Activated T-helper 1 cell treated with anti-CD3 and anti-CD28 coated beads, Interleukin-12 subunit alpha, Interleukin-12 subunit beta, Interleukin-2, Interleukin-4 antibody, amounts not matched to agents 30 ng/mL and 10 ng/mL and 1 ng/mL, durations not matched to agents 14 hours and 24 hours and 36 hours (primary cell): ENCODE data around the gene APOB. TPM values are rescaled to one million over a fixed set of nuclear protein-coding genes. Genes with fewer than 3 reads are reported as not detected.
A peak's percentile ranks its signal among the peaks of the same experiment; 100 is the strongest.

Experiments
- DNase-seq: peaks from one replicate; pipeline ENCODE4 v3.0.0; 2021; ENCODE audit warnings: low spot score
- H3K27ac Mint-ChIP-seq: one replicate; pipeline ENCODE4 v1.8.0; 2021; ENCODE audit warnings: mild to moderate bottlenecking, mixed read lengths
- H3K27me3 Mint-ChIP-seq: one replicate; pipeline ENCODE4 v1.8.0; 2022; ENCODE audit warnings: mild to moderate bottlenecking, moderate library complexity, mixed read lengths; ENCODE audit not compliant: insufficient read depth
- H3K36me3 Mint-ChIP-seq: one replicate; pipeline ENCODE4 v1.8.0; 2021; ENCODE audit warnings: low read depth, mixed read lengths
- H3K4me1 Mint-ChIP-seq: one replicate; pipeline ENCODE4 v1.8.0; 2021; ENCODE audit warnings: low read depth, mixed read lengths
- H3K4me3 Mint-ChIP-seq: one replicate; pipeline ENCODE4 v1.8.0; 2021; ENCODE audit warnings: mild to moderate bottlenecking, moderate library complexity, mixed read lengths
- H3K9me3 Mint-ChIP-seq: one replicate; pipeline ENCODE4 v1.8.0; 2021; ENCODE audit warnings: mixed read lengths
- intact Hi-C: fragments of 100-400 bp; cut with micrococcal nuclease; formaldehyde crosslinking; loops from one replicate; pipeline ENCODE4 v1.15.1; 2024
- total RNA-seq: library from RNA; stranded (reverse); gene quantifications from 2 replicates; pipeline ENCODE4 v1.2.3, GENCODE V29; 2022

APOB gene
- total RNA-seq, 1 donor from 2014 or later: not detected

DNA sequence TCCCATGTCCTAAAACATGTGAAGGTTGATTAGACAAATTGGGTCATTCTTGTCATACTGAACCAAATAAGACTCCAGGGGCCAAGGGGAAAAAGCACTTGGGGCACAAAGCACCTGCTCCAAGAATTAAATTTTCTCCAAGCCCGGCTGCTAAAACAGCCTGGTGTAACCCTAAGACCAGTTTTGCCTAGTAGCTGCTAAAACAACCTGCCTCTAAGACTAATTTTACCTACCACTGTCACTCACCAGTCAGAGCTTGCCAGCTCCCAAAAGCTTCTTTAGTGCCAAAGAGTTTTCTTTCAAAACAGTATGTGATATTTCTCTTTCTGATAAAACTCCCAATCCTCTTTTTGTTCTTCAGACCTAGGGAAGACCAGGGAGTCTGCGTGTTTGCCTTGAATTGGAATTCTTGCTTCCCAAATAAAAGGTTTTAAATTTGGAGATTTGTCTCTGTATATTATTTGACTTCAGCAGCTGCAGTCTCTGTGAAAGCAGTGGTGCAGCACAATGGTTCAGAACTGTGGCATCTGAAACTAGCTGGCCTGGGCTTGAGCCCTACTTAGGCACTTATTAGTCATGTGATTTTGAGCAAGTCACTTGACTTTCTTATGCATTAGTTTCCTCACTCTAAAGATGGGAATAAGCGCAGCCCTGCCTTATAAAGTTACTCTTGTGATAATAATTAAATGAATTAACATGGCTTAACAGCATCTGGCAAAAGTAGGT, 16.2 kb upstream of the APOB start:
- Mint-ChIP-seq H3K27ac (no peak overlapping the region), H3K4me3 (no peak overlapping the region), H3K27me3 (no peaks in the 10 kb centered on the region), H3K4me1 (no peaks in the 10 kb centered on the region), H3K36me3 (no peaks in the 10 kb centered on the region), H3K9me3 (no peaks in the 10 kb centered on the region)
- intact Hi-C loops: no loop called here
- DNase-seq: no peak

DNA sequence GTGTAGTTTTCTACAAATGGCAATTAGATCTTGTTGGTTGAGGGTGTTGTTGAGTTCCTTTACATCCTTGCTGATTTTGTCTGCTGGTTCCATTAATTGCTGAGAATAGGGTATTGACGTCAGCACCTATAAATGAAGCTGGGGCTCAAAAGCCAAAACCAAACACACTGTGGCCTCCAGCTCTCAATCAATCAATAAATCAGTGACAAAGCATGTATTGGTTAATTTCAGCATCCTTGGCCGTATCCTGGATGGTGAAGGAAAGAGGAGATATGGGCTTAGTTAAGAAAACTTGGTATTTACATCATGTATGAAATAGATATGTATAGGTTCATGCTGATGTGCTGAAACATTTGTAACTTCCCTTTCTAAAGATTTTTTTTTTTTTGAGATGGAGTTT, 13.2 kb upstream of the APOB start:
- Mint-ChIP-seq H3K27ac (no peak overlapping the region), H3K4me1 (no peaks in the 10 kb centered on the region), H3K9me3 (no peaks in the 10 kb centered on the region), H3K4me3 (no peak overlapping the region), H3K27me3 (peaks cover 2% of the 10 kb centered on the region), H3K36me3 (no peaks in the 10 kb centered on the region)
- intact Hi-C loops: no loop called here
- DNase-seq: no peak

DNA sequence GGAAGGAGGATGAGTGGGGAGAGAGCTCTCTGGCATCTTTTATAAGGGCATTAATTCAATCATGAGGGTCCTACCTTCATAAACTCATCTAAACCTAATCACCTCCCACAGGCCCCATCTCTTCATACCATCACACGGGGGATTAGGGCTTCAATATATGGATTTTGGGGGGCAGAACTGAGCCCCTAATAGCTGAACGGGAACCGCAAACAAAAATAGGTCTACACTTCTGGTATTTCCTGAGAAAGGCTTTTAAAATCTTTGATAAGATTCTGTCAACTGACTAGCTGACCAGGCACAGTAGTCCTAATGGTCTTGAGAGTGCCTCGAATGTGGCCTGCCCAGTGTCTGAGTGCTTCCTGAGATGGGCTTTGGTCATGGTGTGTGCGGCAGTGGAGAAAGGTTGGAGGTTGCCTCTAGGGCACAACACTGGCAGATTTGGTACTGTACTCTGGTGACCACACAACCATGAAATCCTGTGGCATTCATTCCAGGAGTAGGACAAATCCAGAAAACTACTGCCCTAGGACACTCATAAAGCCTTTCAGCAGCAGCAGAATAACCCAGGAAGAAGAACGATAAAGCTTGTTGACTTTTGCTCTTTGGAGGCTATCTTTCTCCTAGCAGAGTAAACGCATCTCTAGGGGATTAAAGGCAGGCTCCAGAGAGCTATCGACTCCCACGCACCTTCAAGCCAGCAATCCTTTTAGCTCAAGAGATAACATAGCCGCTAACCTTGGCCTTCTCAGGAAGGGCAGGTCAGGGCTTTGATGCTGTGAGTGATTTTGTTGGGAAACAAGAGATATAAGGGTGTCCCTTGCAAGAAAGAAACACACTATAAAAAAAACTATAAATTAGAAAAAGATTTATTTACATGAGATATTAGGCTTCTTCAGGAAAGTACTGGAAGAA, 12.3 kb upstream of the APOB start:
- Mint-ChIP-seq H3K27ac (no peak overlapping the region), H3K27me3 (peaks cover 2% of the 10 kb centered on the region), H3K4me1 (no peaks in the 10 kb centered on the region), H3K36me3 (no peaks in the 10 kb centered on the region), H3K4me3 (no peak overlapping the region), H3K9me3 (no peaks in the 10 kb centered on the region)
- no peak for DNase-seq
- intact Hi-C loops: no loop called here

DNA sequence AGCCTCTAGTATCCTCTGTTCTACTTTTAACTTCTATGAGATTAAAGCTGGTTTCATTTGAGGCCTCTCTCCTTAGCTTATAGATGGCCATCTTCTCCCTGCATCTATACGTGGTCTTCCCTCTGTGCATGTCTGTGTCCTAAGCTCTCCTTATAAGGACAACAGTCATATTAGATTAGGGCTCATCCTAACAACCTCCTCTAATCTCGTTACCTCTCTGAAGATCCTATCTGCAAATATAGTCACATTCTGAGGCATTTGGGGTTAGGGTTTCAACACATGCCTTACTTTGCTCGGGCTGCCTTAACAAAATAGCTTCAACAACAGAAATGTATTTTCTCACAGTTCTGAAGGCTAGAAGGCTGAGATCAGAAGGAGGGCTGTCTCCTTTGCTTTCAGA, 11.6 kb upstream of the APOB start:
- no peaks in the 10 kb centered on the region for H3K9me3 Mint-ChIP-seq
- H3K36me3 Mint-ChIP-seq: no peaks in the 10 kb centered on the region
- DNase-seq: no peak
- no peak overlapping the region for H3K27ac Mint-ChIP-seq
- H3K4me1 Mint-ChIP-seq: no peaks in the 10 kb centered on the region
- peaks cover 2% of the 10 kb centered on the region for H3K27me3 Mint-ChIP-seq
- no peak overlapping the region for H3K4me3 Mint-ChIP-seq
- intact Hi-C loops: no loop called here

DNA sequence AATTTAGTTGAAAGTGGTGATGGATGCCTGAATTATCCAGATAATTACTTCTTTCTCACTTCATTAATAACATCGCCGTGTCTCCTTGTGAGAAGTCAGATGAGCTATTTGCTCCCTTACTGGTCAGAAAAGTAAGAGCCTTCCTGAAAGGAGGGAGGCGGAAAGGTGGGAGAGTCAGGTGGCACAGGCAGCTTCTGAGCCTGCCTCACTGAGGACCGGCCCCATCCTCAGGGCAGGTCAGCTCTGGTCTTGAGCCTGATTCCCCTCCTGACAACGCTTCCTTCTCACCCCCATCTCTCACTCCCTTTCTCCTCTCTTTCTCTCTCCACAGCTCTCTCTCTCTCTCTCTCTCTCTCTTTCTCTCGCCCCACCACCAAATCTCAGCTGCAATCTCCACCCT, 10.1 kb upstream of the APOB start:
- DNase-seq: no peak
- Mint-ChIP-seq H3K4me3 (no peak overlapping the region), H3K4me1 (no peaks in the 10 kb centered on the region), H3K9me3 (no peaks in the 10 kb centered on the region), H3K36me3 (no peaks in the 10 kb centered on the region), H3K27ac (no peak overlapping the region), H3K27me3 (peaks cover 2% of the 10 kb centered on the region)
- intact Hi-C loops: no loop called here

DNA sequence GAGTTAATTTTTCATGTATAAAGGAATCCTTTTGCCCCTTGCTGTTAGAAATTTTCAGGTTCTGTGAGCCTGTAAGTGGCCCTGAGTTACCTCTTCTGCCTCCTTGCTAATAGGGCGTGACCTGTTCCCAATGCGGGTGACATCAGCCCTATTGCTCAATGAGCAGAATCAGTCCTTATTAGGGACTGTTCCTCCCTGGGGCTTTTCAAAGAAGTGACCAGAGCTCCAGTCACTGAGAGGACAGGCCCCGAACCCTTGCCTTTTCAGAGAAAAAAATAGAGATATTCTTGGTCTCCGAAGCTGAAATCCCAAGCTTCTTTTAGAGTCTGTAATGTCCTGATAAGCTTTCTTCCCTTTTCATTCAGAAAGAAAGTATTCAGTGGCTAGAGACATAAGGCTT, 8.2 kb upstream of the APOB start:
- DNase-seq: no peak
- H3K27me3 Mint-ChIP-seq: peaks cover 2% of the 10 kb centered on the region
- intact Hi-C loops: no loop called here
- no peak overlapping the region for H3K27ac Mint-ChIP-seq
- no peaks in the 10 kb centered on the region for H3K4me1 Mint-ChIP-seq
- H3K36me3 Mint-ChIP-seq: no peaks in the 10 kb centered on the region
- no peaks in the 10 kb centered on the region for H3K9me3 Mint-ChIP-seq
- no peak overlapping the region for H3K4me3 Mint-ChIP-seq

DNA sequence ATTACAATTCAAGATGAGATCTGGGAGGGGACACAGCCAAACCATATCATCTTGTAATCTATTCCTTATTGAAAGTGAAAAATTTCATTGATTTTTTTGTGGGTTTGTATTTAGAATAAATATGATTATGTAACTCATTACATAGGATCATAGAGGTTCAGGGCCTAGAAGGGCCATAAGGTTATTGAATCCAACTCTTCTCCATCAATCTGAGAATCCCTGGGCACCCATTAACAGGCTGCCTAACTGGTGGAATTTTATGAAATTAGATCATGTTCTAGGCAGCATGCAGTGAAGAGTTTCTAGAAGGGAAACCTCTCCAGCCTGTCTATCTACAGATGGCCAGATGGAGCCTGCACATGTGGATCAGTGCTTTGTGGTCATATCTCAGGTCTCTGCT, 6.3 kb upstream of the APOB start:
- H3K27ac Mint-ChIP-seq: no peak overlapping the region
- H3K36me3 Mint-ChIP-seq: no peaks in the 10 kb centered on the region
- no peak overlapping the region for H3K4me3 Mint-ChIP-seq
- DNase-seq: no peak
- no peaks in the 10 kb centered on the region for H3K9me3 Mint-ChIP-seq
- intact Hi-C loops: no loop called here
- no peaks in the 10 kb centered on the region for H3K4me1 Mint-ChIP-seq
- peaks cover 12% of the 10 kb centered on the region for H3K27me3 Mint-ChIP-seq

DNA sequence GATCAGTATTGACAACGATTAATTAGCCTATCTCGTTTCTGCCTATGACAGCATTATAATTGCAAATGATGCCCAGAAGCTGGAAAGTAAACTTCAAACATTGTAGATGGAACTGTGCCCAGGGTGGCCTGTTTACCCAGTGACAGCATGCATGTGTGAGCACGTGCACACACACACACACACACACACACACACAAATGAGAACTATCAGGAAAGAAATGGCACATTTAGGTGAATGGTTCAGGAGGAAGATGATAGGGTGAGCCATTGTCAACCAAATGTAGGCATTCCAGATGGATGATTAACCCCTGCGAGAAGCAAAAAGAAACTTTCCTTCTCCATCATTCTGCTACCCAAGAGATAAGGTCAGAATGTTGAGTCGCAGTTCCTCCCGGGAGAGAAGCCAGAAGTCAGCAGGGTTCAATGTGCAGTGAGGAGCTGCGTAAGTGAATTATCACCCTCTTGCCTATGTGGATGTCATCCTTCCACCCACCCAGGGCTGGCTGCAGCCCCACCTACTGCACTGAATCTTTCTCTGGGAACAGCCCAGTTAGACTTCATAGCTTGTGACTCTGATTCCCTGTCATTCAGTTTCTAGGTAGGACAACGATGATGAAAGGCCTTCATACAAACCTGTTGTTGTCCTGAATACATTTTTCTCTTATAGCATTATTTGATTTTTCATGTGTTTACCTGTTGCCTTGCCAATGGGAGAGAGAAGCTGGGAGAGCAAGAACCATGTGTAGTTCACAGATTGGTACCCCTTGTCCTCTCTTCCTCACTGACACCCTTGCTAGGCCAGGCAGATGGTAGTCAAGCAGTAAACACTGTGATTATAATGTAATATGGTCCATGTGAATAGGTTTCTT, 3.5 kb upstream of the APOB start:
- Mint-ChIP-seq H3K36me3 (no peaks in the 10 kb centered on the region), H3K27me3 (peaks cover 22% of the 10 kb centered on the region), H3K4me1 (no peaks in the 10 kb centered on the region), H3K4me3 (no peak overlapping the region), H3K9me3 (no peaks in the 10 kb centered on the region), H3K27ac (no peak overlapping the region)
- intact Hi-C loops: no loop called here
- no peak for DNase-seq

DNA sequence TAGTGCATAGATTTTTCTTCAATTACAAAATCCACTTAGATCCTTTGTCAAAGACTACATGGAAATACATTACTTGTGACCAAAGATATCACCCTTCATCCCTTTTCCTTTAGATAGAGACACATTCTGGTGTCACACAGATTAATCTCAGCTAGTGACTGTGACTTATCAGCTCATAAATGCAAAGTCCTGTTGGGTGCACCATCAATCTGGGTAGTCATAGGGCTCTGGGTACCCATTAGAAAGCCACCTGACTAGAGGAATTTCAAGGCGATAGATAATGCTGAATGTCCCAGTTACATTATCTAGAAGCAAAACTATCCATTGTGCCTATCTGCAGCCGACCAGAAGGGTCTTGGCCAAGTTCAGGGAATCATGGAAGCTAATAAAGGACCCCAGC, 2.6 kb upstream of the APOB start:
- intact Hi-C loops: no loop called here
- Mint-ChIP-seq H3K4me3 (no peak overlapping the region), H3K36me3 (no peaks in the 10 kb centered on the region), H3K4me1 (no peaks in the 10 kb centered on the region), H3K9me3 (no peaks in the 10 kb centered on the region), H3K27ac (no peak overlapping the region), H3K27me3 (peaks cover 22% of the 10 kb centered on the region)
- no peak for DNase-seq

DNA sequence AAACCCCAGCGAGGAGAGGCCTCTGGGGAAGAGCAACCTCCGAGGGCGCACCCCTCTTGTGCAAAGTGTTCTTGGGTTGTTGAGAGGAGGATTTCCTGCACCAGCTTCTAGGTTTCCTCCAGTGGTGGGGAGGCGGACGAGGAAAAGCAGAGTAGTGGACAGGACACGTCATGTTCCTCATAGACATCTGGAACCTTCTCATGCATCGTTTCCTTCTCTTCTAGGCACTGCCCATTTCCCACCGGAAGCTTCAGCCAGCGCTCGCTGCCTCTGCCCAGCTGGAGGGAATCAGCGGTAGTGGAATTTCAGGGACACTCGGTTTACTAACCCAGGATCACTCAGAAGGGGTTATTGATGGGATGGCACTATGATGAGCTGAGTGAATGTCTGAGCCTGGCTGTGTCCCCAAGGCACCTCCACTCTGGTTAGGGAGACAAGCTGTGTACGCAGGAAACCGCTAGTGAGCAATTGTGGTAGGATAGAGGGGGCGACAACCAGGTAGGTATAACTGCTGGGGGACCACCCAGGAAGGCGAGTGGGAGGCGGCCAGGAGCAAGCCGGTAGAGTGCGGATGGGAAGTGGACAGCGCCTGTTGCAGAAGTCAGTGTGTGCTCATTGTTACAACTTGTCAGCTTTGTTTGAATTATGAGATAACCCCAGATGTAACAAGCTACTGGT, 960 bp upstream of the APOB start:
- intact Hi-C loops: no loop called here
- H3K4me1 Mint-ChIP-seq: no peaks in the 10 kb centered on the region
- no peaks in the 10 kb centered on the region for H3K9me3 Mint-ChIP-seq
- H3K36me3 Mint-ChIP-seq: no peaks in the 10 kb centered on the region
- H3K27ac Mint-ChIP-seq: no peak overlapping the region
- peaks cover 24% of the 10 kb centered on the region for H3K27me3 Mint-ChIP-seq
- no peak overlapping the region for H3K4me3 Mint-ChIP-seq
- no peak for DNase-seq

DNA sequence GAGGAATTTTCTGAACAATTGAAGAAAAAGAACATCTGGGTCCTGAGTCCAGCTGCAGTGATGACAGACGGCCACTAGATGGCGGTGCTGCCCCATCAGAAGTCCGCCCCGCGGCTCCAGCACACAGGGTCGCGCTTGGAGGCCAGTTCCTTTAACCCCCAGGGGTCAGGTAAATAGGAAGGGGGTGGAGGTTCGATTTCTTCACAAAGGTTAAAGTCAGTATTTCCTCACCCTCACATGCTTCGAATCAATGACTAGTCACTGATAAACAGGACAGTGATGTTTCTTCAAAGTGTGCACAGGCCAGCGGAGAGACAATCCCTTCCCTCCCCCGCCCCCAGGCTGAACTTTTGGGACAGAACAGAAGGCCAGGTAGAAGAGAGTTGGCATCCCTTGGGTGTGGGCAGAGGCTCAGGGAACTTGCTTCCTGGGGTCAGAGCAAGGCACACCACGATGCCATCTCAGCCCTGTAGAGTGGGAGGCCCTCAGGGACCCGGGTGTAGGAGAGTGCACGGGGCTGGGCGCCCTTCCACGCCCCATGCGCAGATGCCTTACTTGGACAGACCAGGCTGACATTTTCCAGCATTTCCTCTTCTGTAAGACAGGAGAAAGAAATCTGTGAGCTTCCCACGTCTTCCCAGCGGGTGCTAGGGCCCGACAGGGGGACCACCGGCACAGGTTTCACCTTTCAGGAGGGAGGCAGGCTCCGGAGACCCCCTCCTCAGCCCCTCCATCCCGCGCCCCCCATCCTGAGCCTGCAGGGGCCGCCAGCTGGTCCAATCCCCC, 722 bp downstream of the APOB start:
- no peak overlapping the region for H3K27ac Mint-ChIP-seq
- H3K4me3 Mint-ChIP-seq: no peak overlapping the region
- peaks cover 24% of the 10 kb centered on the region for H3K27me3 Mint-ChIP-seq
- H3K36me3 Mint-ChIP-seq: no peaks in the 10 kb centered on the region
- no peaks in the 10 kb centered on the region for H3K9me3 Mint-ChIP-seq
- intact Hi-C loops: loop anchor here (1.0 kb wide), 2 partner anchors 75 to 274 kb away; no protein-coding TSS in a partner anchor
- DNase-seq: peak; percentile 11
- H3K4me1 Mint-ChIP-seq: no peaks in the 10 kb centered on the region

DNA sequence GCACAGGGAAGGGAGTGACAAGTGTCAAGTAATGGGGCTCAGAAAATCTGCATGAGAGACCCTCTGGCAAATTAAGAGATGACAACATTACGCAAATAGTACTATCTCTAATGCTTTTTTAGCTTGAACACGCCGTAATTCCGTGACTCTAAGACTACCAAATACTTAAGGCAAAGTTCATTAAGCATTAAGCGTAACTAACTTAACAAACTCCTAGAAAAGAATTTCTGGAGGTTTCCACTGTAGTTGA, 1.2 kb downstream of the APOB start:
- DNase-seq: no peak
- intact Hi-C loops: no loop called here
- Mint-ChIP-seq H3K36me3 (no peaks in the 10 kb centered on the region), H3K27me3 (peaks cover 24% of the 10 kb centered on the region), H3K27ac (no peak overlapping the region), H3K9me3 (no peaks in the 10 kb centered on the region), H3K4me1 (no peaks in the 10 kb centered on the region), H3K4me3 (no peak overlapping the region)
